Heart left ventricle (tissue), 13 donors: ENCODE data around the gene MSI2.

Source experiments
- CTCF ChIP-seq, 12 donors: fragments of 200-600 bp; sonication (generic) in 4 of 12; IDR thresholded peaks; one replicate each; pipeline versions ENCODE4 v1.5.0 to v1.8.0; 2018 to 2022; ENCODE audit warnings: antibody characterized with exemption in 12 of 12, mild to moderate bottlenecking in 5 of 12
- POLR2A ChIP-seq, 2 donors: fragments of 450-650 bp; IDR thresholded peaks; one replicate each; pipeline ENCODE4 v1.6.1; 2017; ENCODE audit warnings: antibody characterized with exemption in 2 of 2, mild to moderate bottlenecking in 2 of 2, moderate library complexity in 2 of 2
- donor health status: ischemic (EF 13 %, LVEDD 7.1; RV severe dilation, severe dysfunction).
- donor health status: DM: no; HTN: yes; CAD: no.
- donor health status: DM: no; HTN: no; CAD: no.
- donor health status: ischemic (EF 25% LVEDD 6.9; RV normal size, moderate dysfunction).
- donor health status: ischemic (EF 25% LVEDD 5.7; RV mildly dilated, moderate dysfunction).
- donor health status: ischemic (EF 35%, LVEDD 5.7; RV mildly dilated, moderate dysfunction).
- donor health status: nonischemic (EF 11% LVEDD 7.7; RV severe dilation, severe dysfunction).
- donor health status: DM: yes; HTN: yes; CAD: no.
- donor health status: PGD.
- donor health status: ischemic (EF 29% LVEDD 5.4; RV normal size, mild dysfunction).
- donor health status: nonischemic (EF 23%, LVEDD 6.1; RV moderate dilation, normal function).

GRCh38 chr17:57259817-57260216 is 3.5 kb downstream of the MSI2 start:
- no peak for TF ChIP-seq POLR2A (IDR thresholded peaks at IDR 0.05)
- no peak for TF ChIP-seq CTCF (IDR thresholded peaks at IDR 0.05)
